ENCODE measurements around the gene GRWD1. TPM values are rescaled to one million over a fixed set of nuclear protein-coding genes. Genes with fewer than 3 reads are reported as not detected.

The GRWD1 gene
- total and polyA plus RNA-seq, 10 of the 15 experiments (the other 5 are each of a cell fraction or from before 2014, with no cell fraction given), result 1.4 to 103 (median 30.7) TPM

- no peak for TF ChIP-seq NKRF (conservative IDR thresholded peaks at IDR 0.05)
- no peak for TF ChIP-seq SRF (IDR thresholded peaks at IDR 0.05; ENCODE audit: low read depth in 2 of 2, low read length in 2 of 2)
- no peak for TF ChIP-seq CHD4 (IDR thresholded peaks at IDR 0.05)
- no peak for TF ChIP-seq MYC (IDR thresholded peaks at IDR 0.05; ENCODE audit: insufficient read depth, insufficient read length, insufficient replicate concordance, low read length, severe bottlenecking)
- no peak for TF ChIP-seq ZBED1 (IDR thresholded peaks at IDR 0.05; ENCODE audit: borderline replicate concordance)
- TF ChIP-seq, protein P1, sequence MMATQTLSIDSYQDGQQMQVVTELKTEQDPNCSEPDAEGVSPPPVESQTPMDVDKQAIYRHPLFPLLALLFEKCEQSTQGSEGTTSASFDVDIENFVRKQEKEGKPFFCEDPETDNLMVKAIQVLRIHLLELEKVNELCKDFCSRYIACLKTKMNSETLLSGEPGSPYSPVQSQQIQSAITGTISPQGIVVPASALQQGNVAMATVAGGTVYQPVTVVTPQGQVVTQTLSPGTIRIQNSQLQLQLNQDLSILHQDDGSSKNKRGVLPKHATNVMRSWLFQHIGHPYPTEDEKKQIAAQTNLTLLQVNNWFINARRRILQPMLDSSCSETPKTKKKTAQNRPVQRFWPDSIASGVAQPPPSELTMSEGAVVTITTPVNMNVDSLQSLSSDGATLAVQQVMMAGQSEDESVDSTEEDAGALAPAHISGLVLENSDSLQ (IDR thresholded peaks at IDR 0.05), result 0 out of 2 replicates have a peak, but pooled peaks have one; percentile 2
- TF ChIP-seq YBX1 (IDR thresholded peaks at IDR 0.05), result no peak
- no peak for TF ChIP-seq POLR2AphosphoS5 (IDR thresholded peaks at IDR 0.05; ENCODE audit: low read length)
- no peak for TF ChIP-seq WRNIP1 (IDR thresholded peaks at IDR 0.05; ENCODE audit: borderline replicate concordance, low read depth, low read length)
- TF ChIP-seq CHD1 (IDR thresholded peaks at IDR 0.05; ENCODE audit: low read depth, low read length), result no peak
- no peak for TF ChIP-seq HDAC2 (IDR thresholded peaks at IDR 0.05)
- TF ChIP-seq MLLT1 (IDR thresholded peaks at IDR 0.05), result 0 out of 2 replicates have a peak, but pooled peaks have one; percentile 50
- TF ChIP-seq STAT1 (conservative IDR thresholded peaks at IDR 0.05), result no peak
- TF ChIP-seq NFXL1 (IDR thresholded peaks at IDR 0.05; ENCODE audit: borderline replicate concordance), result no peak
- TF ChIP-seq, protein P2, sequence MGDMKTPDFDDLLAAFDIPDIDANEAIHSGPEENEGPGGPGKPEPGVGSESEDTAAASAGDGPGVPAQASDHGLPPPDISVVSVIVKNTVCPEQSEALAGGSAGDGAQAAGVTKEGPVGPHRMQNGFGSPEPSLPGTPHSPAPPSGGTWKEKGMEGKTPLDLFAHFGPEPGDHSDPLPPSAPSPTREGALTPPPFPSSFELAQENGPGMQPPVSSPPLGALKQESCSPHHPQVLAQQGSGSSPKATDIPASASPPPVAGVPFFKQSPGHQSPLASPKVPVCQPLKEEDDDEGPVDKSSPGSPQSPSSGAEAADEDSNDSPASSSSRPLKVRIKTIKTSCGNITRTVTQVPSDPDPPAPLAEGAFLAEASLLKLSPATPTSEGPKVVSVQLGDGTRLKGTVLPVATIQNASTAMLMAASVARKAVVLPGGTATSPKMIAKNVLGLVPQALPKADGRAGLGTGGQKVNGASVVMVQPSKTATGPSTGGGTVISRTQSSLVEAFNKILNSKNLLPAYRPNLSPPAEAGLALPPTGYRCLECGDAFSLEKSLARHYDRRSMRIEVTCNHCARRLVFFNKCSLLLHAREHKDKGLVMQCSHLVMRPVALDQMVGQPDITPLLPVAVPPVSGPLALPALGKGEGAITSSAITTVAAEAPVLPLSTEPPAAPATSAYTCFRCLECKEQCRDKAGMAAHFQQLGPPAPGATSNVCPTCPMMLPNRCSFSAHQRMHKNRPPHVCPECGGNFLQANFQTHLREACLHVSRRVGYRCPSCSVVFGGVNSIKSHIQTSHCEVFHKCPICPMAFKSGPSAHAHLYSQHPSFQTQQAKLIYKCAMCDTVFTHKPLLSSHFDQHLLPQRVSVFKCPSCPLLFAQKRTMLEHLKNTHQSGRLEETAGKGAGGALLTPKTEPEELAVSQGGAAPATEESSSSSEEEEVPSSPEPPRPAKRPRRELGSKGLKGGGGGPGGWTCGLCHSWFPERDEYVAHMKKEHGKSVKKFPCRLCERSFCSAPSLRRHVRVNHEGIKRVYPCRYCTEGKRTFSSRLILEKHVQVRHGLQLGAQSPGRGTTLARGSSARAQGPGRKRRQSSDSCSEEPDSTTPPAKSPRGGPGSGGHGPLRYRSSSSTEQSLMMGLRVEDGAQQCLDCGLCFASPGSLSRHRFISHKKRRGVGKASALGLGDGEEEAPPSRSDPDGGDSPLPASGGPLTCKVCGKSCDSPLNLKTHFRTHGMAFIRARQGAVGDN (IDR thresholded peaks at IDR 0.05), result peak; percentile 37; the same call in 1 of the 2 replicates
- peak; percentile 86 for TF ChIP-seq NR2C1 (IDR thresholded peaks at IDR 0.05)
- TF ChIP-seq BCL3 (IDR thresholded peaks at IDR 0.05; ENCODE audit: borderline replicate concordance, insufficient read depth, low read depth, low read length, poor library complexity, severe bottlenecking), result no peak
- TF ChIP-seq RELA (IDR thresholded peaks at IDR 0.05; ENCODE audit: borderline replicate concordance, partially characterized antibody), result no peak
- TF ChIP-seq ZNF622 (IDR thresholded peaks at IDR 0.05), result no peak
- TF ChIP-seq BMI1 (IDR thresholded peaks at IDR 0.05; ENCODE audit: borderline replicate concordance), result no peak
Measured at GRCh38 chr19:48419158-48419920, 26.4 kb upstream of the GRWD1 start (continued).

Data from GM12878 (cell line).